ENCODE data around the gene TIMP4.

The TIMP4 gene

DNA sequence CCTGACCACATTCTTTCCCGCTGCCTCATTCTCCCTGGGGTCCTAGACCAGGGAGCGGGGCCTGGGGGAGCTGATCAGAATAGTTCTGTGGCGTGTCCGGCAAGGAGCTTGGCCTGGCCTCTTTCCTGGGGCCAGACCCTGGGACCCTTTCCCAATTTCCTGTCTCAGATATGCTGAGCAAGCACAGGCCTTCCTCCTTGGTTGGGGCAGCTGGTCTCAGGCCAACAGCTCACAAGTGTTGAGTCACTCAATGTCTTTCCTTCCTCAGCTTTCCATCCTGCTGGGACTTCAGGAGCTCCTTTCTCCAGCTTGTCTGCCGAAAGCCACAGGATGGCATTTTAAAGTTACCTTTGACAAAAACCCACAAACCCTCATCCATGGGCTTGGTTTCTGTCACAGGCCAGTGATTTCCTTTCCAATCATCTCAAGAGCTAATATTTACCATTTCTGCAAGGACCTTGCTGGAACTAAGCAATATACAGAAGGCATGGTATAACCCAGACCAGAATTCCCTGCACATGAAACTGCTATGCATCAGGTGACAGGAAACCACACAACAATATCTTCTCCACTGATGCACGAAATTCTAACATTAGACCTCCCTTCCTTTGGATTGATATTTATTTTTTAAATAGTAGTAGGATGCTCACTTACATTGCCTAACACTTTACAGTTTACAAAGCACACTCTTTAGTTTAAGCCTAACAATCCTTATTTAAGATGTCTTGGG, 19.5 kb upstream of the TIMP4 start:
- Mint-ChIP-seq H3K27ac (no peak overlapping the region), H3K4me3 (no peak overlapping the region), H3K36me3 (no peaks in the 10 kb centered on the region), H3K4me1 (ENCODE audit: low read depth) (no peaks in the 10 kb centered on the region), H3K9me3 (ENCODE audit: low read depth) (peaks cover 3% of the 10 kb centered on the region), H3K27me3 (peaks cover 2% of the 10 kb centered on the region)

GRCh38 chr3:12177126-12177525, 18.4 kb upstream of the TIMP4 start:
- Mint-ChIP-seq H3K27me3 (peaks cover 2% of the 10 kb centered on the region), H3K4me1 (ENCODE audit: low read depth) (no peaks in the 10 kb centered on the region), H3K27ac (no peak overlapping the region), H3K4me3 (no peak overlapping the region), H3K36me3 (no peaks in the 10 kb centered on the region), H3K9me3 (ENCODE audit: low read depth) (peaks cover 5% of the 10 kb centered on the region)

DNA sequence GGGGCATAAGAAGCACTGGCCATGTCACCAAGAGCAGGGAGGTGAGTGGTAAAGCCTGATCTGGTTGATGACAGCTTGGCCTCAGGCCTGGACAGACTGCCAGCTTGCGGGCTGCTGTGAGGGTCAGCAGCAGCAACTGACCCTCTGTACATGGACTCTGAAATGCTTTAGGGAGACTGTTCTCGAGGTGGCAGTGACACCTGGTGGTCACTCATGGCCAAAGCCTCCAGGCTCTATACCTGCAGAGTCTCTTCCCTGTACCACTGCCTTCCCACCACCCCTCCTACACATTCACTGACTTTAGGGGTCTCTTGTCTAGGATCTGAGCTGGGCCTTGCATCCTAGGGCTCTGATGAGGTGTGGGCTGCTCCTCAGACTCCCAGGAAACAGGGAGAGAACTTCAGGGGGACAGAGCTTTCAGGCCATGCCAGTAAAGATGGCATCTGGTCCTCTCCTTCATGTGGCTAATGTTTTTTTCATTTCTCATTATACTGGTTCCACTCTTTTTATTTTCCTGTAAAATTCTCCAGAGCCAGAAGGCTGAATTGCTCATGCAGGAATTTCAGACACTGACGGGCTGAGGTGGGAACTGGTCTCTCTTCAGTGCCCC, 17.2 kb upstream of the TIMP4 start:
- Mint-ChIP-seq H3K9me3 (ENCODE audit: low read depth) (peaks cover 6% of the 10 kb centered on the region), H3K27ac (no peak overlapping the region), H3K27me3 (peaks cover 2% of the 10 kb centered on the region), H3K4me1 (ENCODE audit: low read depth) (no peaks in the 10 kb centered on the region), H3K4me3 (no peak overlapping the region), H3K36me3 (no peaks in the 10 kb centered on the region)

GRCh38 chr3:12175137-12175593, 16.5 kb upstream of the TIMP4 start:
- Mint-ChIP-seq H3K4me3 (no peak overlapping the region), H3K36me3 (no peaks in the 10 kb centered on the region), H3K4me1 (ENCODE audit: low read depth) (no peaks in the 10 kb centered on the region), H3K9me3 (ENCODE audit: low read depth) (peaks cover 6% of the 10 kb centered on the region), H3K27ac (no peak overlapping the region), H3K27me3 (peaks cover 2% of the 10 kb centered on the region)

DNA sequence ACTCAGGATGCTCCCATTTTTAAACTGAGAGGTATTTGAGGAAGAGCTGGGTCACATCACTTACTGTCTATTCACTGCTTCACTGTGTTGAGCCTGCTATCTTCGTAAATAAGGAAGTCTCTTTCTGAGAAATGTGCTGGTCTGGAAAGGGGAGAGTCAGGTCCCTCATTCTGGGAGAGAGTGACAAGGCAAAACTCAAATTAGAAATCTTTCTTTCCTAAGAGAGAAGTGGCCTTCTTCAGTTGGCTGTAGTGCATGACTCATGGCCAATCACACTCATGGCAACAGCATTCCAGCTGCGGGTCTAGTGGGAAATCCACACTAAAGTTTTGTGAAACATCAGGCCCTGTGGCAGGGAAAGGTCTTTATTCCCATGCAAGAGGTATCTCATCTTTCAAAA, 11.5 kb upstream of the TIMP4 start:
- Mint-ChIP-seq H3K9me3 (ENCODE audit: low read depth) (peaks cover 6% of the 10 kb centered on the region), H3K27ac (no peak overlapping the region), H3K4me3 (no peak overlapping the region), H3K4me1 (ENCODE audit: low read depth) (no peaks in the 10 kb centered on the region), H3K27me3 (no peaks in the 10 kb centered on the region), H3K36me3 (no peaks in the 10 kb centered on the region)

DNA sequence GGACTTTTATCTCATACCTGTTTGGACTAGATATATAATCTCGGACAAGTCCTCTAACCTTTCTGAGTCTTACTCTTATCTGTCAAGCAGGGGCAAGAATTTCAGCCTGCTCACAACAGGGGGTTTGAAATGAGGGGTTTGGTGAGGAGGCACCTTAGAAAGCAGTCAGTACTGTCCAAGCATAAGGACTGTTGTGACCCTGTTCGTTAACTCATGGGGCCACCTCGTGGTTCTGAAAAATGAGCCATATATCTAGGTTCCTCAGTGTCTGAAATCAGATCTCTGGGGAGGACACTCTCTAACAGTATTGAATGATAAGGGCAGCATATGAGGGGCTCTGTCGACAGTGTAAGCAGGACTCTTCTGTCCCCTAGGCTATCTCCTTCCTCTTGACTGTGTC, 7.2 kb upstream of the TIMP4 start:
- no peaks in the 10 kb centered on the region for H3K9me3 Mint-ChIP-seq (ENCODE audit: low read depth)
- H3K27ac Mint-ChIP-seq, result no peak overlapping the region
- no peaks in the 10 kb centered on the region for H3K36me3 Mint-ChIP-seq
- no peaks in the 10 kb centered on the region for H3K27me3 Mint-ChIP-seq
- no peaks in the 10 kb centered on the region for H3K4me1 Mint-ChIP-seq (ENCODE audit: low read depth)
- H3K4me3 Mint-ChIP-seq, result no peak overlapping the region

- H3K9me3 Mint-ChIP-seq (ENCODE audit: low read depth), result no peaks in the 10 kb centered on the region
- H3K27ac Mint-ChIP-seq, result no peak overlapping the region
- H3K4me1 Mint-ChIP-seq (ENCODE audit: low read depth), result no peaks in the 10 kb centered on the region
- no peak overlapping the region for H3K4me3 Mint-ChIP-seq
- no peaks in the 10 kb centered on the region for H3K36me3 Mint-ChIP-seq
- peaks cover 8% of the 10 kb centered on the region for H3K27me3 Mint-ChIP-seq
Measured at GRCh38 chr3:12159227-12159601, 502 bp upstream of the TIMP4 start.

DNA sequence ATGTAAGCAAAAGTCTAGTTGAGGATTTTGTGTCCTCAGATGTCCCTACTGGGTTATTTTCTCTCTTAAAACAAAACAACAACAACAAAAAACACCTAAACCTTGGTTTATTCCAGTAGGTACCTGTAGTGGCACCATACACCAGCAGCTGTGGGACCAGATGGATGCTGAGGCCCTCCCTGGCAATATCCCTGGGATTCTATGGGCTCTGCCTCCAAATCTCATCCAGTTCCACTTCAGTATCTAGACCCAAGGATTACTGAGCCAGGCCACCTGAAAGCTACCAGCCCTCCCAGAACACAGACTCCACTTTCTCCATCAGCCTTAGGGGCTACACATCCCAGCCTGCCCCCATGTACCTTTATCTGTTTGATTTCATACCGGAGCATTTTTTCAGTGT, 1.7 kb downstream of the TIMP4 start:
- Mint-ChIP-seq H3K27ac (no peak overlapping the region), H3K4me1 (ENCODE audit: low read depth) (no peaks in the 10 kb centered on the region)

GRCh38 chr3:12155828-12156227, 2.9 kb downstream of the TIMP4 start:
- H3K36me3 Mint-ChIP-seq, result no peaks in the 10 kb centered on the region

More for the DNA sequence above, 1.7 kb downstream of the TIMP4 start:
- Mint-ChIP-seq H3K36me3 (no peaks in the 10 kb centered on the region), H3K4me3 (no peak overlapping the region), H3K27me3 (peaks cover 8% of the 10 kb centered on the region), H3K9me3 (ENCODE audit: low read depth) (no peaks in the 10 kb centered on the region)

GRCh38 chr3:12155264-12155663, 3.4 kb downstream of the TIMP4 start:
- Mint-ChIP-seq H3K9me3 (ENCODE audit: low read depth) (no peaks in the 10 kb centered on the region), H3K4me1 (ENCODE audit: low read depth) (no peaks in the 10 kb centered on the region), H3K4me3 (no peak overlapping the region), H3K27me3 (peaks cover 8% of the 10 kb centered on the region), H3K27ac (no peak overlapping the region), H3K36me3 (no peaks in the 10 kb centered on the region)

More at GRCh38 chr3:12155828-12156227, 2.9 kb downstream of the TIMP4 start:
- H3K27ac Mint-ChIP-seq, result no peak overlapping the region
- H3K4me3 Mint-ChIP-seq, result no peak overlapping the region
- H3K27me3 Mint-ChIP-seq, result peaks cover 8% of the 10 kb centered on the region
- no peaks in the 10 kb centered on the region for H3K9me3 Mint-ChIP-seq (ENCODE audit: low read depth)
- H3K4me1 Mint-ChIP-seq (ENCODE audit: low read depth), result no peaks in the 10 kb centered on the region

DNA sequence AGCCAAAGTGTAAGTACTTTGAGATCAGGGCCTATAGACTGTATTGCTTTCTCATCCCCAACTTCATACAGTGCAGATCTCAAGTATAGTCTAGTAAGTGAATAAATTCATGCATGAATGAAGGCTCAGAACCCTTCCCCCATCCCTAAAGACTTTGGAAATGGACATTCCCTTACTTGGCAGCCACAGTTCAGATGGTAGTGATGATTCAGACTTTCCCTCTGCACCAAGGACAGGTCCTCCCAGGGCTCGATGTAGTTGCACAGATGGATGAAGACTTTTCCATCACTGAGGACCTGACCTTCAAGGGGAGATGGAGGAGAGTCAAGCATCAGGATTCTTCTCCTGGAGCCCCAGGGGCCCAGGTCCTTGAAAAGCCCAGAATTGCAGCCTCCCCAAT, 4.6 kb downstream of the TIMP4 start:
- Mint-ChIP-seq H3K9me3 (ENCODE audit: low read depth) (no peaks in the 10 kb centered on the region), H3K27me3 (peaks cover 7% of the 10 kb centered on the region), H3K4me1 (ENCODE audit: low read depth) (no peaks in the 10 kb centered on the region), H3K27ac (no peak overlapping the region), H3K36me3 (no peaks in the 10 kb centered on the region), H3K4me3 (no peak overlapping the region)

- Mint-ChIP-seq H3K27me3 (no peaks in the 10 kb centered on the region), H3K4me1 (ENCODE audit: low read depth) (no peaks in the 10 kb centered on the region), H3K4me3 (no peak overlapping the region), H3K36me3 (no peaks in the 10 kb centered on the region), H3K9me3 (ENCODE audit: low read depth) (no peaks in the 10 kb centered on the region), H3K27ac (no peak overlapping the region)
Measured at GRCh38 chr3:12150112-12150511, 8.6 kb downstream of the TIMP4 start.

DNA sequence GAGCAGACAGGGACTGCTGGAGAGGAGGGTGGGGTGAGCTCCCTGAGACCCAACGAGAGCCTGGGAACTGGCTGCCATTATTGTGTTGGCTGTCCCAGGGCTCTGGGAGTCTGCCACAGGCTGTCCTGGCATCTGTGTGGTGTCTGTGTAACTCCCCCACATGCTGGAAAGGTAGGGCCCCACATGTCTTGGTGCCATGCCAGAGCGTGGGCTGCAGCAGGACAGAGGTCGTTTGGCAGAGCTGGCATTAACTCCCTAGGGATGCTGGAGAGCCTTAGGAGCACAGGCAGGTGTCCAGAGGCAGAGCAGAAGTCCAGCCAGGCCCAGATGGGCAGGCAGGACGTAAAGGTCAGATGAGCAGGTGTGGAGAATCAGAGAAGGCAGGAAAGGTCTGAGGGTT, 9.7 kb downstream of the TIMP4 start:
- no peaks in the 10 kb centered on the region for H3K36me3 Mint-ChIP-seq
- H3K9me3 Mint-ChIP-seq (ENCODE audit: low read depth), result no peaks in the 10 kb centered on the region
- no peak overlapping the region for H3K27ac Mint-ChIP-seq
- no peaks in the 10 kb centered on the region for H3K4me1 Mint-ChIP-seq (ENCODE audit: low read depth)
- no peak overlapping the region for H3K4me3 Mint-ChIP-seq
- H3K27me3 Mint-ChIP-seq, result no peaks in the 10 kb centered on the region

GRCh38 chr3:12148183-12148940, 10.3 kb downstream of the TIMP4 start:
- no peaks in the 10 kb centered on the region for H3K27me3 Mint-ChIP-seq
- H3K4me3 Mint-ChIP-seq, result no peak overlapping the region
- H3K4me1 Mint-ChIP-seq (ENCODE audit: low read depth), result no peaks in the 10 kb centered on the region
- H3K36me3 Mint-ChIP-seq, result no peaks in the 10 kb centered on the region
- H3K9me3 Mint-ChIP-seq (ENCODE audit: low read depth), result no peaks in the 10 kb centered on the region
- H3K27ac Mint-ChIP-seq, result no peak overlapping the region

DNA sequence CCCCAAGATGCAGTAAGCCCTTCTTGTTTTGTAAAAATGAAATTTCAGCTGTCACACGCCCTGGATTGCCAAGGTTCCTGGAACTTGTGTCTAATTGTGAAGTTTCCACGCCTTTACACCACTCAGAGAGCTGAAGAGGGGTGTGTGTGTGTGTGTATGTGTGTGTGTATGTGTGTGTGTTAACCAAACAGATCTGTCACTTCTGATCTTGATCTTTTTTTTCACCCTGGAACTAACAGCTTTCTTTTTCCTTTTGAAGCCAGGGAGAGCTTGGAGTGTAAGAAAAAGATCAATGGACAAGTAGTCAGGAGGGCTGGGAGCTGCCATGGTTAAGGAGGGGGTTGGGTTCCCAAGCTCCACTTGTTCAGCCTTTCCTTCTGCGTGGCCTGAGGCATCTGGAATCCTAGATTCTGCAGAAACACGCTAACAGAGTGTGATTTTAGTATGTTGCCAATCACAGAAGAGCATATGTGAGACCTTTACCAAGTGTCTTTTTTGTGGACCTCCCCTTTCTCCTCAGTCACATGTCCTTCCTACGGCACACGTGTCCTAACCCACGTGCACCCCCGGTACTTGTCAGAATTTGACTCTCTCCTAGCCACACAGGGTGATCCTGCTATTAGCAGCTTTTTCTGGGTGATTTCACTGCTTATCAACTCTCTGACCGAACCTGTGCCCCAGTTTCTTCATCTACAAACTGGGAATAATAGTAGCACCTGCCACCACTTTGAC, 11.5 kb downstream of the TIMP4 start:
- H3K4me3 Mint-ChIP-seq, result no peak overlapping the region
- H3K9me3 Mint-ChIP-seq (ENCODE audit: low read depth), result no peaks in the 10 kb centered on the region
- no peaks in the 10 kb centered on the region for H3K4me1 Mint-ChIP-seq (ENCODE audit: low read depth)
- H3K27me3 Mint-ChIP-seq, result no peaks in the 10 kb centered on the region
- no peaks in the 10 kb centered on the region for H3K36me3 Mint-ChIP-seq
- H3K27ac Mint-ChIP-seq, result no peak overlapping the region
